OCI-LY1 (cell line): ENCODE results near the gene BAIAP2.

Experiments used
- H2AFZ ChIP-seq: fragments of 200-600 bp; sonication (generic), shearing (Covaris generic); 2 replicates; pipeline ENCODE4 v1.6.0; 2014; ENCODE audit warnings: antibody characterized with exemption, mild to moderate bottlenecking, low read length
- H3F3A ChIP-seq: fragments of 200-600 bp; sonication (generic), shearing (Covaris generic); 2 replicates; pipeline ENCODE4 v1.6.0; 2014; ENCODE audit warnings: mild to moderate bottlenecking, antibody characterized with exemption, low read length, moderate library complexity; ENCODE audit not compliant: insufficient read depth
- H3K27ac ChIP-seq: fragments of 200-600 bp; sonication (generic); 2 replicates; pipeline ENCODE4 v1.5.1; 2014; ENCODE audit warnings: low read length, mixed run types, mild to moderate bottlenecking, low read depth; ENCODE audit not compliant: poor library complexity, severe bottlenecking
- H3K27me3 ChIP-seq: fragments of 200-600 bp; sonication (generic); 2 replicates; pipeline ENCODE4 v1.6.0; 2014; ENCODE audit warnings: antibody characterized with exemption, mild to moderate bottlenecking, low read length, moderate library complexity; ENCODE audit not compliant: insufficient read depth
- H3K36me3 ChIP-seq: fragments of 200-600 bp; sonication (generic); 2 replicates; pipeline ENCODE4 v1.6.1; 2014; ENCODE audit warnings: mild to moderate bottlenecking, antibody characterized with exemption, low read length, moderate library complexity, mixed read lengths; ENCODE audit not compliant: insufficient read depth
- H3K4me1 ChIP-seq: fragments of 200-600 bp; sonication (generic); 2 replicates; pipeline ENCODE4 v1.5.1; 2014; ENCODE audit warnings: mild to moderate bottlenecking, low read length, moderate library complexity; ENCODE audit not compliant: insufficient read depth, severe bottlenecking
- H3K4me2 ChIP-seq: fragments of 200-600 bp; sonication (generic), shearing (Covaris generic); 2 replicates; pipeline ENCODE4 v1.6.1; 2014; ENCODE audit warnings: low read length
- H3K4me3 ChIP-seq: fragments of 200-600 bp; sonication (generic); 2 replicates; pipeline ENCODE4 v1.5.1; 2014; ENCODE audit warnings: low read length, low read depth, mild to moderate bottlenecking, mixed read lengths; ENCODE audit not compliant: poor library complexity, severe bottlenecking
- H3K79me2 ChIP-seq: fragments of 200-600 bp; shearing (Covaris generic); 2 replicates; pipeline ENCODE4 v1.6.1; 2016; ENCODE audit warnings: mixed run types, low read length, mixed read lengths; ENCODE audit not compliant: insufficient read depth
- H3K9ac ChIP-seq: fragments of 200-600 bp; sonication (generic), shearing (Covaris generic); 2 replicates; pipeline ENCODE4 v1.6.1; 2014; ENCODE audit warnings: mild to moderate bottlenecking, low read length, mixed read lengths
- H3K9me2 ChIP-seq: fragments of 200-600 bp; sonication (generic), shearing (Covaris generic); 2 replicates; pipeline ENCODE4 v1.6.1; 2014; ENCODE audit warnings: low read depth, mild to moderate bottlenecking, low read length, mixed read lengths
- H3K9me3 ChIP-seq: fragments of 200-600 bp; shearing (Covaris generic); 2 replicates; pipeline ENCODE4 v1.6.1; 2014; ENCODE audit warnings: low read length, mixed read lengths
- H4K20me1 ChIP-seq: fragments of 200-600 bp; sonication (generic), shearing (Covaris generic); 2 replicates; pipeline ENCODE4 v1.6.0; 2016; ENCODE audit warnings: mild to moderate bottlenecking, low read length; ENCODE audit not compliant: insufficient read depth
- EZH2 ChIP-seq: fragments of 200-600 bp; sonication (generic), shearing (Covaris generic); IDR thresholded peaks from 2 replicates; pipeline ENCODE4 v1.8.0; 2017; ENCODE audit warnings: borderline replicate concordance, mixed run types, mild to moderate bottlenecking, antibody characterized with exemption, low read length, moderate library complexity, mixed read lengths
- TF ChIP-seq, protein P1 (sequence below): fragments of 200-600 bp; sonication (generic), shearing (Covaris generic); IDR thresholded peaks from 2 replicates; pipeline ENCODE4 v1.5.1; 2017; ENCODE audit warnings: mild to moderate bottlenecking, antibody characterized with exemption, low read length, moderate library complexity, mixed read lengths

Gene BAIAP2

GRCh38 chr17:81008140-81008539, 26.8 kb upstream of the BAIAP2 start:
- Histone ChIP-seq H3K9me2 (no peaks in the 10 kb centered on the region), H3K27me3 (no peaks in the 10 kb centered on the region; the same call in 1 of the 2 replicates), H3K4me1 (no peaks in the 10 kb centered on the region), H3K27ac (no peak overlapping the region), H3K79me2 (no peaks in the 10 kb centered on the region), H3K9me3 (no peaks in the 10 kb centered on the region), H3K9ac (no peak overlapping the region), H3K36me3 (no peaks in the 10 kb centered on the region; the same call in 1 of the 2 replicates), H3K4me2 (no peak overlapping the region), H2AFZ (no peak overlapping the region), H4K20me1 (no peaks in the 10 kb centered on the region), H3F3A (no peaks in the 10 kb centered on the region), H3K4me3 (no peak overlapping the region)
- no peak for TF ChIP-seq EZH2
- TF ChIP-seq, protein P1, sequence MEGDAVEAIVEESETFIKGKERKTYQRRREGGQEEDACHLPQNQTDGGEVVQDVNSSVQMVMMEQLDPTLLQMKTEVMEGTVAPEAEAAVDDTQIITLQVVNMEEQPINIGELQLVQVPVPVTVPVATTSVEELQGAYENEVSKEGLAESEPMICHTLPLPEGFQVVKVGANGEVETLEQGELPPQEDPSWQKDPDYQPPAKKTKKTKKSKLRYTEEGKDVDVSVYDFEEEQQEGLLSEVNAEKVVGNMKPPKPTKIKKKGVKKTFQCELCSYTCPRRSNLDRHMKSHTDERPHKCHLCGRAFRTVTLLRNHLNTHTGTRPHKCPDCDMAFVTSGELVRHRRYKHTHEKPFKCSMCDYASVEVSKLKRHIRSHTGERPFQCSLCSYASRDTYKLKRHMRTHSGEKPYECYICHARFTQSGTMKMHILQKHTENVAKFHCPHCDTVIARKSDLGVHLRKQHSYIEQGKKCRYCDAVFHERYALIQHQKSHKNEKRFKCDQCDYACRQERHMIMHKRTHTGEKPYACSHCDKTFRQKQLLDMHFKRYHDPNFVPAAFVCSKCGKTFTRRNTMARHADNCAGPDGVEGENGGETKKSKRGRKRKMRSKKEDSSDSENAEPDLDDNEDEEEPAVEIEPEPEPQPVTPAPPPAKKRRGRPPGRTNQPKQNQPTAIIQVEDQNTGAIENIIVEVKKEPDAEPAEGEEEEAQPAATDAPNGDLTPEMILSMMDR, result no peak

GRCh38 chr17:81009136-81009535, 25.8 kb upstream of the BAIAP2 start:
- no peaks in the 10 kb centered on the region for H3K9me2 ChIP-seq
- H3K79me2 ChIP-seq, result no peaks in the 10 kb centered on the region
- no peaks in the 10 kb centered on the region for H3F3A ChIP-seq
- no peak overlapping the region for H2AFZ ChIP-seq
- no peak overlapping the region for H3K27ac ChIP-seq
- TF ChIP-seq, protein P1, result no peak
- no peak for TF ChIP-seq EZH2
- no peak overlapping the region for H3K9ac ChIP-seq
- no peaks in the 10 kb centered on the region for H4K20me1 ChIP-seq
- no peak overlapping the region for H3K4me3 ChIP-seq
- H3K9me3 ChIP-seq, result no peaks in the 10 kb centered on the region
- no peaks in the 10 kb centered on the region; the same call in 1 of the 2 replicates for H3K27me3 ChIP-seq
- no peak overlapping the region for H3K4me2 ChIP-seq
- H3K36me3 ChIP-seq, result no peaks in the 10 kb centered on the region; the same call in 1 of the 2 replicates
- H3K4me1 ChIP-seq, result no peaks in the 10 kb centered on the region

DNA sequence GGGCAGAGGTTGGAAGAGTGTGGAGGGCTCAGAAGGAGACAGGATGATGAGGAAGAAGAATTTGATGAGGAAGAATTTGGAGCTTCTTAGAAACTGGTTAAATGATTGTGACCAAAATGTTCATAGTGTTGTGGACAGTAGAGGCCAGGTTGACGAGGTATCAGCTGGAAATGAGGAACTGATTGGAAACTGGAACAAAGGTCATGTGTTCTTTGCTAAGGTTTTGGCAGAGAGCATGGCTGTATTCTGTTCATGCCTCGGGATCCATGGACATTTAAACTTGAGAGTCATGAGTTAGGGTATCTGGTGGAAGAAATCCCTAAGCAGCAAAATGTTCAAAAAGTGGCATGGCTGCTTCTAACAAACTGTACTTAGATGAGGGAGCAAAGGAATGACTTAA, 24.0 kb upstream of the BAIAP2 start:
- Histone ChIP-seq H4K20me1 (no peaks in the 10 kb centered on the region), H3K4me3 (no peak overlapping the region), H3K79me2 (no peaks in the 10 kb centered on the region), H3F3A (no peaks in the 10 kb centered on the region), H2AFZ (no peak overlapping the region), H3K9me3 (no peaks in the 10 kb centered on the region), H3K36me3 (no peaks in the 10 kb centered on the region; the same call in 1 of the 2 replicates), H3K4me2 (no peak overlapping the region), H3K4me1 (no peaks in the 10 kb centered on the region), H3K27ac (no peak overlapping the region), H3K27me3 (no peaks in the 10 kb centered on the region; the same call in 1 of the 2 replicates), H3K9me2 (no peaks in the 10 kb centered on the region), H3K9ac (no peak overlapping the region)
- no peak for TF ChIP-seq EZH2
- TF ChIP-seq, protein P1, result no peak
